Pancreas (tissue), 10 donors: ENCODE measurements around the gene SELENOT. TPM values are rescaled to one million over a fixed set of nuclear protein-coding genes. Genes with fewer than 3 reads are reported as not detected.

Experiments used
- ATAC-seq, 4 donors: fragments of 200-7000 bp; cut with Tn5 transposase; one replicate each; pipeline versions ENCODE4 v1.8.0 to v1.9.1; 2020; ENCODE audit warnings: mild to moderate bottlenecking in 4 of 4, moderate library complexity in 4 of 4
- DNase-seq, 6 donors: peaks; one replicate each; pipeline ENCODE4 v3.0.0-alpha.2; 2020
- FAIRE-seq: peaks from 2 replicates; lab custom pipeline; 2012; peaks lifted over from hg19 to GRCh38; lab: Jason Lieb, UNC
- H3K27ac ChIP-seq, 4 donors: fragments of 200-600 bp; sonication (generic); 1 replicate in 3 of 4; 2 replicates in 1 of 4; pipeline versions ENCODE4 v1.5.0 to v1.8.0; 2020
- H3K27me3 ChIP-seq, 4 donors: fragments of 200-600 bp; one replicate each; pipeline ENCODE4 v1.8.0; 2021
- H3K36me3 ChIP-seq, 3 donors: fragments of 200-600 bp; sonication (generic) in 1 of 3; one replicate each; pipeline versions ENCODE4 v1.5.0 to v1.8.0; 2020 to 2021
- H3K4me1 ChIP-seq, 3 donors: fragments of 200-600 bp; one replicate each; pipeline ENCODE4 v1.8.0; 2021
- H3K4me3 ChIP-seq, 4 donors: fragments of 200-600 bp; sonication (generic) in 2 of 4; one replicate each; pipeline versions ENCODE4 v1.5.0 to v1.8.0; 2020 to 2021
- H3K9me3 ChIP-seq, 4 donors: fragments of 200-600 bp; one replicate each; pipeline ENCODE4 v1.8.0; 2021
- WGBS, 2 donors: extraction: QIAGEN DNeasy Blood & Tissue Kit; methylation state at CpG; one replicate each; pipeline ENCODE4 v1.1.7; 2013; 5-methylcytosine and 5-hydroxymethylcytosine counted together
- intact Hi-C, 3 donors: fragments of 100-400 bp; cut with DNase I; formaldehyde crosslinking; loops; one replicate each; pipeline versions ENCODE4 v1.11.1 to v1.14.2; 2022
- polyA plus RNA-seq, 2 donors: library from polyadenylated mRNA; stranded (reverse); fragments of 200-250 nt; gene quantifications; one replicate each; pipeline ENCODE4 v1.2.3, GENCODE V29; 2013
- total RNA-seq, 6 donors: library from RNA; stranded (reverse); fragmentation: NEBNext Ultra II Directional in 4 of 6; extraction: Animal tissue kit (Norgen Biotek cat#: 25700) in 4 of 6; gene quantifications; one replicate each; pipeline versions ENCODE4 v1.2.1 to v1.2.4, GENCODE V29; 2021 to 2023
- TF ChIP-seq, protein P1 (sequence below), 4 donors: fragments of 200-600 bp; sonication (generic) in 3 of 4; IDR thresholded peaks; one replicate each; pipeline versions ENCODE4 v1.5.0 to v1.8.0; 2021; ENCODE audit warnings: antibody characterized with exemption in 4 of 4
- donor health status: healthy with polysubstance abuse.
- donor health status: DM: no; HTN: no; CAD: no; lungs with moderate emphysema.
- donor health status: DM: no; HTN: no; CAD: no.
- donor health status: control.
- donor health status: control.
- donor health status: Bipolar disorder and iron deficiency.
- donor health status: DM: yes; HTN: yes; CAD: no.
- donor health status: DM: no; HTN: no; CAD: no.
- donor health status: DM: no; HTN: no; CAD: no.
- donor health status: DM: yes; HTN: yes; CAD: no.

The SELENOT gene
- total and polyA plus RNA-seq, 8 donors, result 11.2 to 56.9 (median 42.1) TPM

DNA sequence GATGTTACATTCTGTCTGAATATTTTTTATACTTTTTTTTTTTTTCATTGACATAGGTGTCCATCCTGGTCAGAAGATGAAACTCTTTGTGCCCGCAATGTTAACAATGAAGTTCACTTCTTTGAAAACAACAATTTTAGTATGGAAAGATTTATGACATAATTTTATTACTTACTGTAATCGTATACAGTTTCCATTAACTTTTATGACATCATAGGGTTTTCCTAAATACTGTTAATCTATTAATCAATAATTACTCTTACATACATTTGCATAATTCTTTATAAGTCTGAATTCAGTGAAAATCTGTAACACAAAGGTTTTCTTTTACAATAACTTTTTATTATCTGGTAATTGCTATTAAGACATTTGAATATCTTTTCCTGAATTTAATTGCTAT is 38.9 kb upstream of the SELENOT start:
- 82 to 94% methylated on average over 2 of the region's 2 CpGs for WGBS, 2 donors
- Histone ChIP-seq H3K36me3 (peaks cover 0 to 20% (median 3%) of the 10 kb centered on the region in 3 donors), H3K27ac (no peak overlapping the region), H3K9me3 (no peaks in the 10 kb centered on the region), H3K4me3 (no peak overlapping the region), H3K4me1 (no peaks in the 10 kb centered on the region), H3K27me3 (no peaks in the 10 kb centered on the region)
- TF ChIP-seq, protein P1, sequence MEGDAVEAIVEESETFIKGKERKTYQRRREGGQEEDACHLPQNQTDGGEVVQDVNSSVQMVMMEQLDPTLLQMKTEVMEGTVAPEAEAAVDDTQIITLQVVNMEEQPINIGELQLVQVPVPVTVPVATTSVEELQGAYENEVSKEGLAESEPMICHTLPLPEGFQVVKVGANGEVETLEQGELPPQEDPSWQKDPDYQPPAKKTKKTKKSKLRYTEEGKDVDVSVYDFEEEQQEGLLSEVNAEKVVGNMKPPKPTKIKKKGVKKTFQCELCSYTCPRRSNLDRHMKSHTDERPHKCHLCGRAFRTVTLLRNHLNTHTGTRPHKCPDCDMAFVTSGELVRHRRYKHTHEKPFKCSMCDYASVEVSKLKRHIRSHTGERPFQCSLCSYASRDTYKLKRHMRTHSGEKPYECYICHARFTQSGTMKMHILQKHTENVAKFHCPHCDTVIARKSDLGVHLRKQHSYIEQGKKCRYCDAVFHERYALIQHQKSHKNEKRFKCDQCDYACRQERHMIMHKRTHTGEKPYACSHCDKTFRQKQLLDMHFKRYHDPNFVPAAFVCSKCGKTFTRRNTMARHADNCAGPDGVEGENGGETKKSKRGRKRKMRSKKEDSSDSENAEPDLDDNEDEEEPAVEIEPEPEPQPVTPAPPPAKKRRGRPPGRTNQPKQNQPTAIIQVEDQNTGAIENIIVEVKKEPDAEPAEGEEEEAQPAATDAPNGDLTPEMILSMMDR (IDR thresholded peaks at IDR 0.05), result no peak
- FAIRE-seq, result no peak
- intact Hi-C loops, result no loop called here
- no peak for ATAC-seq
- no peak for DNase-seq

DNA sequence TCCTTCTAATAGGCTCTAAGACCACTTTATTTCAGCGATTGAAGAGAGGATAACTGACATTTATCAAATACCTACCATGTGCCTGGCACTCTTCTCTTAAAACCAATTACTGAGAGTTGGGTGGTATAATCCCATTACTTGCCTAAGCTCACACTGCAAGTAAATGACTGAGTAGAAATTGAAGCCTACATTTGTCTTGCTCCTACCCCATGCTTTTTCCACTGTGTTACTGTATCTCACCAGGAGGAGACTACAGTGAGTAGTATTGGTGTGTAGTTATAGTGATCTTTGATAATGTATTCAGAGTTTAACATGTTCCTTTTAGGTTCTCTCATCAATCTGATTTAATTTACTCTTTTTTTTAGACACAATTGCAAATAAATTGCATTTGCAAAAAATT is 35.8 kb upstream of the SELENOT start:
- TF ChIP-seq, protein P1 (IDR thresholded peaks at IDR 0.05), result no peak
- H3K4me1 ChIP-seq, result no peaks in the 10 kb centered on the region
- H3K27me3 ChIP-seq, result no peaks in the 10 kb centered on the region
- FAIRE-seq (no peak), DNase-seq (no peak), ATAC-seq (no peak)
- peaks cover 0 to 24% (median 4%) of the 10 kb centered on the region in 3 donors for H3K36me3 ChIP-seq
- intact Hi-C loops, result no loop called here
- no peak overlapping the region for H3K27ac ChIP-seq
- no peaks in the 10 kb centered on the region for H3K9me3 ChIP-seq
- 84 to 85% methylated on average over 1 of the region's 1 CpG for WGBS, 2 donors
- no peak overlapping the region for H3K4me3 ChIP-seq

DNA sequence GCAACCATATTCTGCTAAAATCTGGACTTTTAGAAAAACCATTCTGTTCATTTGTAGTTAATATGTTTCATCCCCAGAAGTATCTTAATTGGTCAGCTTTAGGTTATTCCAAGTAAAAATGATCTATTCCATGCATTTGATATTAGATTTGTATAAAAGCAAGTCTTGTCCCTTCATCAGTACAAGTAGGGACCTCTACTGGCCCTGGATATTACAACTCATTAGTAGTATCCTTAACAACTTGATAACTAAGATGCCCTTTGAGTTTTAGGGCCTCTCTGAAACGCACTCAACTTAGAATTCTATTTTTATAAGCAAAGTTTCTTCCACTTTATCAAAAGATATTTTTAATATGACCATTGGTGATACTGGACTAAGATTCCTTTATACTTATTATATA is 25.3 kb upstream of the SELENOT start:
- Histone ChIP-seq H3K4me3 (no peak overlapping the region), H3K36me3 (peaks cover 0 to 39% (median 0%) of the 10 kb centered on the region in 3 donors), H3K27ac (no peak overlapping the region), H3K27me3 (no peaks in the 10 kb centered on the region), H3K4me1 (no peaks in the 10 kb centered on the region), H3K9me3 (no peaks in the 10 kb centered on the region)
- WGBS, 2 donors, result 47 to 50% methylated on average over 1 of the region's 1 CpG
- intact Hi-C loops, result no loop called here
- FAIRE-seq, result no peak
- peak in 1 of 4 donors; percentile 30 for ATAC-seq
- DNase-seq, result no peak
- TF ChIP-seq, protein P1 (IDR thresholded peaks at IDR 0.05), result no peak

DNA sequence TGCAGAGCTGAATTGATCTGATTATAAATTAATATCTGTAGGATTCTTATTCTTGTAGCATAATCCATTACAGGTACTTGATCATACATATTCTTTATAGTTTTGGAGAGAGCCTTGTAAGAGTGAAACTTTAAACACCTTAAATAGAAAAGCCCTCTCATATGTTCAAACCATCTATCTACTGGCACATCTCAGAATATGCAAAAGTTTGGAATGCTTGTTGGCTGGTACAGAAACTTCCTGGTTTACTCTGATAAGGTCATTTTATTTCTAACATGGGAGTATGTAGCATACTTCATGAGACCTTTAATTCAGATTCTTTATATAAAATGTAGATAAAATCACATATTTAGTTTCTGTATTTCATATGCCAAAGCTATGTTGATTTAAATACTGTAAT is 21.9 kb upstream of the SELENOT start:
- H3K4me3 ChIP-seq, result no peak overlapping the region
- TF ChIP-seq, protein P1 (IDR thresholded peaks at IDR 0.05), result no peak
- no peaks in the 10 kb centered on the region for H3K27me3 ChIP-seq
- H3K27ac ChIP-seq, result no peak overlapping the region
- FAIRE-seq, result no peak
- peaks cover 0 to 41% (median 8%) of the 10 kb centered on the region in 3 donors for H3K36me3 ChIP-seq
- intact Hi-C loops, result no loop called here
- H3K9me3 ChIP-seq, result no peaks in the 10 kb centered on the region
- ATAC-seq, result peak in 2 of 4 donors; percentile 31 to 56
- peaks cover 0 to 9% (median 0%) of the 10 kb centered on the region in 3 donors for H3K4me1 ChIP-seq
- no peak for DNase-seq

DNA sequence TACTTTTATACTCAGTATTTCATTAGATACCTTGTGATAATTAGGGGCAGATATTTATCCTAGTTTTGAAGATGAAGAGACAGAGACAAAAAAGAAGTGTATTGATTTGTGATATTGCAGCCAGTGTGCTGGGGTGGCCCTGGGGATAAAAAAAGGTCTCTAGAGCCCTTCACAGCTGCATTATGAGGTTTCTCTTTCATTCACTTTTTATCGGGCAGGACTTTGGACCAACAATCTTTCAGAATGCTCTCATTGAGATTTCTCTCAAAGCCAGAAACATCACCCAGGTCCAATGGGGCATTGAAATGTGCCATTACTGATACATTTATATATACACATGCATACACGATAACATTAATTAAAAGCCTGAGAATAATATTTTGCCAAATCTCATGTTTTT is 20.5 kb upstream of the SELENOT start:
- H3K27ac ChIP-seq, result no peak overlapping the region
- H3K36me3 ChIP-seq, result peaks cover 0 to 37% (median 8%) of the 10 kb centered on the region in 3 donors
- TF ChIP-seq, protein P1 (IDR thresholded peaks at IDR 0.05), result no peak
- ATAC-seq (no peak), DNase-seq (no peak), FAIRE-seq (no peak)
- H3K4me1 ChIP-seq, result peaks cover 0 to 9% (median 0%) of the 10 kb centered on the region in 3 donors
- H3K9me3 ChIP-seq, result no peaks in the 10 kb centered on the region
- 60 to 63% methylated on average over 2 of the region's 2 CpGs for WGBS, 2 donors
- intact Hi-C loops, result no loop called here
- H3K4me3 ChIP-seq, result no peak overlapping the region
- no peaks in the 10 kb centered on the region for H3K27me3 ChIP-seq
